Left lung (tissue), 10 donors: ENCODE measurements around the gene ENTPD6. TPM values are rescaled to one million over a fixed set of nuclear protein-coding genes. Genes with fewer than 3 reads are reported as not detected.

Experiments
- ATAC-seq: fragments of 200-7000 bp; cut with Tn5 transposase; one replicate; pipeline ENCODE4 v1.9.1; 2020; ENCODE audit warnings: moderate library complexity
- DNase-seq, 4 donors: peaks; one replicate each; pipeline ENCODE4 v3.0.0-alpha.2; 2013 to 2020
- H3K27ac ChIP-seq, 2 donors: fragments of 200-600 bp; sonication (generic) in 1 of 2; one replicate each; pipeline versions ENCODE4 v1.5.0 to v1.8.0; 2020 to 2021
- H3K27me3 ChIP-seq, 2 donors: fragments of 200-600 bp; sonication (generic) in 1 of 2; one replicate each; pipeline versions ENCODE4 v1.5.0 to v1.8.0; 2020 to 2021
- H3K36me3 ChIP-seq, 2 donors: fragments of 200-600 bp; sonication (generic) in 1 of 2; one replicate each; pipeline versions ENCODE4 v1.5.0 to v1.8.0; 2020 to 2021
- H3K4me1 ChIP-seq, 2 donors: fragments of 200-600 bp; one replicate each; pipeline ENCODE4 v1.8.0; 2021
- H3K4me3 ChIP-seq, 2 donors: fragments of 200-600 bp; sonication (generic) in 1 of 2; one replicate each; pipeline versions ENCODE4 v1.5.0 to v1.8.0; 2020 to 2021; ENCODE audit warnings: mild to moderate bottlenecking in 1 of 2
- H3K9me3 ChIP-seq, 2 donors: fragments of 200-600 bp; sonication (generic) in 1 of 2; one replicate each; pipeline versions ENCODE4 v1.5.0 to v1.8.0; 2020 to 2021
- CTCF ChIP-seq, 2 donors: fragments of 200-600 bp; sonication (generic) in 1 of 2; IDR thresholded peaks; one replicate each; pipeline versions ENCODE4 v1.5.0 to v1.8.0; 2021; ENCODE audit warnings: antibody characterized with exemption in 2 of 2
- intact Hi-C, 2 donors: fragments of 100-400 bp; cut with DNase I; formaldehyde crosslinking; loops; one replicate each; pipeline versions ENCODE4 v1.11.2 to v1.14.2; 2022
- polyA plus RNA-seq, 6 donors: library from polyadenylated mRNA; unstranded; fragments of 120-200 nt; gene quantifications; one replicate each; pipeline ENCODE4 v1.2.1, GENCODE V29; 2013; ENCODE audit not compliant: insufficient read length in 6 of 6
- total RNA-seq, 2 donors: library from RNA; stranded (reverse); fragmentation: NEBNext Ultra II Directional; extraction: Animal tissue kit (Norgen Biotek cat#: 25700); gene quantifications; one replicate each; pipeline ENCODE4 v1.2.1, GENCODE V29; 2021
- donor health status: DM: no; HTN: yes; CAD: no.
- donor health status: DM: no; HTN: no; CAD: no.

ENTPD6 gene
- total and polyA plus RNA-seq, 8 donors = 40.2 to 76.3 (median 47.8) TPM

DNA sequence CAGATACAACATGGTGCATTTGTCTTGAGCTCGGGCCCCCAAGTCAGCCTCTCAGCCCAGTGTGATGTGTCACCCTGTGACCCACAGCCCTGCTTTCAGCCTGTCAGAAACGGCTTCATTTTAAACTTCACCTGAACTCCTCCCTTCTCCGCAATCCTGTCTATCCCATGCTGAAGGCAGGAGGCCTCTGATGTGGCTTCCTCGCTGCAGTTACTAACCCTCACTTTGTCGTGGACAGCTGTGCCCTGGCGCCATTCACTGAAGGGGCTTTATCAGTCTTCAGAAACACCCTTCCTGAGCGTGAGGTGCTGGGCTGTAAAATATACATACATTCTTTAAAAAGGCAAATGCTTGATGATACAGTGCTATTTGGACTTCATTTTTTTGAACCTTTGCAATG lies 7.9 kb upstream of the ENTPD6 start:
- Histone ChIP-seq H3K27ac (no peak overlapping the region), H3K36me3 (no peaks in the 10 kb centered on the region), H3K4me3 (no peak overlapping the region), H3K9me3 (peaks cover 0 to 7% of the 10 kb centered on the region in 2 donors), H3K27me3 (no peaks in the 10 kb centered on the region), H3K4me1 (no peaks in the 10 kb centered on the region)
- DNase-seq = no peak
- no peak for TF ChIP-seq CTCF (IDR thresholded peaks at IDR 0.05)
- intact Hi-C loops = no loop called here
- peak; percentile 14 for ATAC-seq

DNA sequence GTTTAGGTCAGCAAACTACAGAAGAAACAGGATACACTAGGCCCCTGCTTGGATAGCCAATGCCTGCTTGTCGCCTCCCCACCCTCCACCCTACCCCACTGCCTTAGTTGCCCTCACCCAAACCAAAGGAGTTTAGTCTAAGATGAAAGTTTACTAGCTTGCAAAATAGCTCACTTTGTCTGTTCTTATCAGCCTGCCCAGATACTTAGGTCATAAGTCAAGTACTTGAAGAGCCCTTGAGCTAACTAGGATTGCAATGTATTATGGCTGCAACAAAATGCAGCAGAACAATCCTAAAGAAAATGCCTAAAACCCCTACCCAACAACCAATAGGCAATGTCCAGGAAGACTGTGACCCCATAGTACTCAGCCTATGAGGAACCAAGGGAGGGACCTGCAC lies 7.3 kb upstream of the ENTPD6 start:
- intact Hi-C loops = no loop called here
- ATAC-seq = peak; percentile 79

GRCh38 chr20:25191051-25191450 lies 4.5 kb upstream of the ENTPD6 start:
- Histone ChIP-seq H3K9me3 (no peaks in the 10 kb centered on the region), H3K4me3 (no peak overlapping the region), H3K36me3 (no peaks in the 10 kb centered on the region), H3K4me1 (peaks cover 4 to 13% of the 10 kb centered on the region in 2 donors), H3K27ac (no peak overlapping the region), H3K27me3 (no peaks in the 10 kb centered on the region)
- ATAC-seq (no peak), DNase-seq (no peak)
- no peak for TF ChIP-seq CTCF (IDR thresholded peaks at IDR 0.05)
- intact Hi-C loops = no loop called here

More for the DNA sequence above, 7.3 kb upstream of the ENTPD6 start:
- Histone ChIP-seq H3K27me3 (no peaks in the 10 kb centered on the region), H3K27ac (no peak overlapping the region), H3K36me3 (no peaks in the 10 kb centered on the region), H3K9me3 (peaks cover 0 to 1% of the 10 kb centered on the region in 2 donors), H3K4me3 (no peak overlapping the region), H3K4me1 (no peaks in the 10 kb centered on the region)
- DNase-seq = no peak
- TF ChIP-seq CTCF (IDR thresholded peaks at IDR 0.05) = no peak

DNA sequence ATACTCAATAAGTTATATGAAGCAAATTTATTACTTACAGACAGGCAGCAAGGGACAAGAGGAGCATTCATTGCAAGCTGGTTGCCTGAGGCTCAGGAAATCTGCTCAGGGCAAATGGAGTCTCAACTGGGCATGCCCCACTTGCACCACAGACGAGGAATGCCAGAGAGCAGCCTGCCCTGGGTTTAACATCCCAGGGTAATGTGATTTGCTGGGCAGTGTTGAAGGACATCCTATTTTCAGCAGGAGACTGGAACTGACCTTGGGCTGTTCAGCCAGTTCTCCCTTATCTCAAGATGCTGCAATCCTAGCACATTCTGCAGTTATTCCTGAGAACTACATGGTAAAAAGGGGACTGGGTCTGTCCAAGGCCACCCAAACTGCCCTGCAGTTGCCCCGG lies 3.8 kb upstream of the ENTPD6 start:
- DNase-seq = no peak
- H3K36me3 ChIP-seq = no peaks in the 10 kb centered on the region
- intact Hi-C loops = no loop called here
- H3K4me1 ChIP-seq = peaks cover 4 to 19% of the 10 kb centered on the region in 2 donors
- no peak overlapping the region for H3K27ac ChIP-seq
- TF ChIP-seq CTCF (IDR thresholded peaks at IDR 0.05) = no peak
- no peak overlapping the region for H3K4me3 ChIP-seq
- H3K9me3 ChIP-seq = no peaks in the 10 kb centered on the region
- ATAC-seq = no peak
- no peaks in the 10 kb centered on the region for H3K27me3 ChIP-seq

DNA sequence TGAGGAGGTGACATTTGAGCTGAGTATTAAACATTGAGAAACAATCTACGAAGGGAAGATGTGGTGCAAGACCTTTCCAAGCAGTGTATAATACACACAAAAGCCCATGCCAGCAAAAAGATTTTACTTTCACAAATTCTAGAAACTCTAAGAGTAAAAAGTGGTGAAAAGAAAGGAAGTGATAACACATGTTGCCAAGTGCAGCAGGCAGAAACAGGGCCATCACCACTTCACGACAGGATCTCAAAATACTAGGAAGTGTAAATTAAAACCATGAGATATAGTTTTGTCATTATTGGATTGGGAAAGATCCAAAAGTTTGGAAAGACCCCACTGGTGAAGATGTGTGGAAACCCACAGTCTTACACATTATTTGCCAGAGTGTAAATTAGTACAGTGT lies 1.7 kb upstream of the ENTPD6 start:
- TF ChIP-seq CTCF (IDR thresholded peaks at IDR 0.05) = no peak
- ATAC-seq (no peak), DNase-seq (no peak)
- H3K27ac ChIP-seq = no peak overlapping the region
- H3K9me3 ChIP-seq = no peaks in the 10 kb centered on the region
- H3K4me3 ChIP-seq = no peak overlapping the region
- intact Hi-C loops = no loop called here
- H3K36me3 ChIP-seq = no peaks in the 10 kb centered on the region
- peaks cover 4 to 27% of the 10 kb centered on the region in 2 donors for H3K4me1 ChIP-seq
- H3K27me3 ChIP-seq = no peaks in the 10 kb centered on the region
